Gastroesophageal sphincter (tissue), 4 donors: ENCODE data around the gene UBQLNL. TPM values are rescaled to one million over a fixed set of nuclear protein-coding genes. Genes with fewer than 3 reads are reported as not detected.

ENCODE experiments used
- ATAC-seq: fragments of 150-250 bp; one replicate; pipeline ENCODE4 v1.9.1; 2016; ENCODE audit warnings: mild to moderate bottlenecking, moderate library complexity
- H3K27ac ChIP-seq, 4 donors: fragments of 200-600 bp; sonication (generic) in 3 of 4; 1 replicate in 3 of 4; 2 replicates in 1 of 4; pipeline ENCODE4 v1.5.1; 2016 to 2019
- H3K27me3 ChIP-seq: fragments of 200-600 bp; sonication (generic); one replicate; pipeline ENCODE4 v1.5.1; 2019
- H3K36me3 ChIP-seq, 2 donors: fragments of 200-600 bp; sonication (generic); one replicate each; pipeline ENCODE4 v1.5.1; 2019; ENCODE audit warnings: control low read depth in 1 of 2
- H3K4me1 ChIP-seq, 3 donors: fragments of 200-600 bp; sonication (generic); 1 replicate in 2 of 3; 2 replicates in 1 of 3; pipeline ENCODE4 v1.5.1; 2016 to 2019; ENCODE audit warnings: control low read depth in 2 of 3
- H3K4me3 ChIP-seq, 2 donors: fragments of 200-600 bp; sonication (generic); one replicate each; pipeline ENCODE4 v1.5.1; 2019; ENCODE audit warnings: mild to moderate bottlenecking in 1 of 2, moderate library complexity in 1 of 2
- H3K9me3 ChIP-seq, 3 donors: fragments of 200-600 bp; sonication (generic); one replicate each; pipeline ENCODE4 v1.5.1; 2017 to 2019; ENCODE audit warnings: control low read depth in 2 of 3
- EP300 ChIP-seq: sonication (generic); formaldehyde crosslinking; IDR thresholded peaks from one replicate; pipeline ENCODE4 v1.6.1; 2017; ENCODE audit warnings: antibody characterized with exemption, mild to moderate bottlenecking
- POLR2A ChIP-seq, 2 donors: fragments of 450-650 bp; IDR thresholded peaks; one replicate each; pipeline ENCODE4 v1.6.1; 2017; ENCODE audit warnings: antibody characterized with exemption in 2 of 2, mild to moderate bottlenecking in 2 of 2, moderate library complexity in 1 of 2
- POLR2AphosphoS5 ChIP-seq: sonication (generic); formaldehyde crosslinking; IDR thresholded peaks from one replicate; pipeline ENCODE4 v1.6.1; 2017; ENCODE audit warnings: antibody characterized with exemption
- WGBS, 2 donors: methylation state at CpG; one replicate each; pipeline ENCODE4 v1.1.5; 2018; ENCODE audit warnings: low coverage in 1 of 2; 5-methylcytosine and 5-hydroxymethylcytosine counted together
- total RNA-seq, 4 donors: library from RNA; depleted of rRNA; stranded (reverse); fragments of >200 nt; gene quantifications; one replicate each; pipeline ENCODE4 v1.1.0, GENCODE V29; 2016
- TF ChIP-seq, protein P1 (sequence below), 4 experiments: fragments of 200-600 bp in 2 of 4; fragments of 450-650 bp in 2 of 4; sonication (generic) in 1 of 4; IDR thresholded peaks; one replicate each; pipeline ENCODE4 v1.5.1; 2017 to 2019; ENCODE audit warnings: antibody characterized with exemption in 4 of 4, mild to moderate bottlenecking in 2 of 4, moderate library complexity in 2 of 4

UBQLNL gene
- total RNA-seq, 4 donors from 2014 or later, result 0.27 to 0.62 (median 0.31) TPM; not detected in 1

DNA sequence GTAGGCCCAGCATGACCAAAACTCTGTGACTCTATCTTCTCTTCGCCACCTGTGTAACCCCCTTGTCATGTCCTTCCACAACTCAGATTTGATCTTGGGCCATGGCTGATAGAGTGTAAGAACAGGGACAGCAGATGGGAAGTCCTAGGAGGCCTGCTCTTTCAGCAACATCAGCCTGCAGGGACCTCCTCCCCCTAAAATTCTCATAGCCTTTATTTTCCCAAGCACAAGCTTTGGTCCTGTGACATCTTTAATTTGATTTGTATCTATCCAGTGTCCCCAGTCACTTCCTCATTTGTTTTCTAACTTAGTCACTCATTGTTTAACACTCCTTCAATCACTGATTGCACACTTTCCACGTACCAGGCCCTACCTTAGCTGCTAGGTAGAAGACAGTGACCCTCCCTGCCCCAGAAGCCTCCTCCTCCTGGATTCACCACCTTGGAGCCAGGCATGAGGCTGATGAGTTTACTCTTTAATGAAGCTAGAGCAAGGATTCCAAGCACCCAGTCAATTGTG is 12.0 kb downstream of the UBQLNL start:
- 76 to 92% methylated on average over 1 to 2 of the region's 2 CpGs for WGBS, 2 donors

DNA sequence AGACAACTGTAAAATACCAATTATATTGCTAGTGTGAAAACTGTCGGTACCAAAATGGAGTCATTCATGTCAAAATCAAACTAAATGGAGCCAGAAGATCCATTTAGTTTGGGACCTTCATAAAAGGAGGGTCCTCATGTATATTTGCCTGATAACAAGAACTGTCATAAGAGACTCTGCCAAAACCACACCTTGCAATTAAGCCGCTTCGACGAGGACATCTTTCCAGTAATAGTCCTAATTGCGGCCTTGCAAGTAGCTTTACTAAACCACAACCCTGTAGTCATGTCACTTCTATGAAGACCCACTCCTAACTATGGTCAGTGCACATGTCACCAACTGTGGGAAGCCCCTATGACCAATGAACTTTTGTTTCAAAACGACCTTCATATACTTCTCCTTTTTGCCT is 16.1 kb downstream of the UBQLNL start:
- ATAC-seq, result no peak
- Histone ChIP-seq H3K27ac (no peak overlapping the region), H3K4me3 (no peak overlapping the region), H3K27me3 (no peaks in the 10 kb centered on the region), H3K4me1 (no peaks in the 10 kb centered on the region), H3K9me3 (no peaks in the 10 kb centered on the region), H3K36me3 (no peaks in the 10 kb centered on the region)
- WGBS, 2 donors, result 81 to 88% methylated on average over 5 to 6 of the region's 6 CpGs
- TF ChIP-seq POLR2A (IDR thresholded peaks at IDR 0.05), result no peak
- TF ChIP-seq EP300, result no peak

More for the DNA sequence above, 12.0 kb downstream of the UBQLNL start:
- Histone ChIP-seq H3K4me1 (no peaks in the 10 kb centered on the region), H3K36me3 (no peaks in the 10 kb centered on the region), H3K27ac (no peak overlapping the region), H3K4me3 (no peak overlapping the region), H3K9me3 (no peaks in the 10 kb centered on the region), H3K27me3 (no peaks in the 10 kb centered on the region)
- TF ChIP-seq, protein P1, sequence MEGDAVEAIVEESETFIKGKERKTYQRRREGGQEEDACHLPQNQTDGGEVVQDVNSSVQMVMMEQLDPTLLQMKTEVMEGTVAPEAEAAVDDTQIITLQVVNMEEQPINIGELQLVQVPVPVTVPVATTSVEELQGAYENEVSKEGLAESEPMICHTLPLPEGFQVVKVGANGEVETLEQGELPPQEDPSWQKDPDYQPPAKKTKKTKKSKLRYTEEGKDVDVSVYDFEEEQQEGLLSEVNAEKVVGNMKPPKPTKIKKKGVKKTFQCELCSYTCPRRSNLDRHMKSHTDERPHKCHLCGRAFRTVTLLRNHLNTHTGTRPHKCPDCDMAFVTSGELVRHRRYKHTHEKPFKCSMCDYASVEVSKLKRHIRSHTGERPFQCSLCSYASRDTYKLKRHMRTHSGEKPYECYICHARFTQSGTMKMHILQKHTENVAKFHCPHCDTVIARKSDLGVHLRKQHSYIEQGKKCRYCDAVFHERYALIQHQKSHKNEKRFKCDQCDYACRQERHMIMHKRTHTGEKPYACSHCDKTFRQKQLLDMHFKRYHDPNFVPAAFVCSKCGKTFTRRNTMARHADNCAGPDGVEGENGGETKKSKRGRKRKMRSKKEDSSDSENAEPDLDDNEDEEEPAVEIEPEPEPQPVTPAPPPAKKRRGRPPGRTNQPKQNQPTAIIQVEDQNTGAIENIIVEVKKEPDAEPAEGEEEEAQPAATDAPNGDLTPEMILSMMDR (IDR thresholded peaks at IDR 0.05), result no peak
- TF ChIP-seq POLR2AphosphoS5 (no peak), EP300 (no peak), POLR2A (IDR thresholded peaks at IDR 0.05) (no peak)
- ATAC-seq, result no peak

DNA sequence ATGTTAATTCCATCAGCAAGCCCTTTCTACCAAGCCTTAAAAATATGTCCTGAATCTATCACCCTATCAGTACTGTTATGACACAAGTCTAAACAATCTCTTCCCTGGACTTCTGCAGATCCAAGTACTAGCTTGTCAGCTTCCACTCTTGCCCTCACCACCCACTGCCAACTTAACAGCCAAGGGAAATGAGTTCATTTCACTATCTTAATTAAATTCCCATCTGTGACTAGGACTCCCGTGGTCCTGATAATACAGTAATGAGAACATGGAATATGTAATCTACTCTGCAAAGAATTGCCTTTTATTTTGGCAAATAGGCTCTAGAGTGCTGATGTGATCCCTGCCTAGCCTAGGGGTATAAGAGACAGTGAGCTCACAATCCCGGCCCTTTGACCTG is 16.8 kb downstream of the UBQLNL start:
- Histone ChIP-seq H3K9me3 (no peaks in the 10 kb centered on the region), H3K4me3 (no peak overlapping the region), H3K36me3 (no peaks in the 10 kb centered on the region), H3K27ac (no peak overlapping the region), H3K27me3 (no peaks in the 10 kb centered on the region), H3K4me1 (no peaks in the 10 kb centered on the region)
- TF ChIP-seq, protein P1 (IDR thresholded peaks at IDR 0.05), result no peak
- TF ChIP-seq POLR2AphosphoS5, result no peak
- no peak for TF ChIP-seq EP300
- no peak for TF ChIP-seq POLR2A (IDR thresholded peaks at IDR 0.05)
- WGBS, 2 donors, result 42 to 75% methylated on average over 2 of the region's 2 CpGs
- ATAC-seq, result no peak

DNA sequence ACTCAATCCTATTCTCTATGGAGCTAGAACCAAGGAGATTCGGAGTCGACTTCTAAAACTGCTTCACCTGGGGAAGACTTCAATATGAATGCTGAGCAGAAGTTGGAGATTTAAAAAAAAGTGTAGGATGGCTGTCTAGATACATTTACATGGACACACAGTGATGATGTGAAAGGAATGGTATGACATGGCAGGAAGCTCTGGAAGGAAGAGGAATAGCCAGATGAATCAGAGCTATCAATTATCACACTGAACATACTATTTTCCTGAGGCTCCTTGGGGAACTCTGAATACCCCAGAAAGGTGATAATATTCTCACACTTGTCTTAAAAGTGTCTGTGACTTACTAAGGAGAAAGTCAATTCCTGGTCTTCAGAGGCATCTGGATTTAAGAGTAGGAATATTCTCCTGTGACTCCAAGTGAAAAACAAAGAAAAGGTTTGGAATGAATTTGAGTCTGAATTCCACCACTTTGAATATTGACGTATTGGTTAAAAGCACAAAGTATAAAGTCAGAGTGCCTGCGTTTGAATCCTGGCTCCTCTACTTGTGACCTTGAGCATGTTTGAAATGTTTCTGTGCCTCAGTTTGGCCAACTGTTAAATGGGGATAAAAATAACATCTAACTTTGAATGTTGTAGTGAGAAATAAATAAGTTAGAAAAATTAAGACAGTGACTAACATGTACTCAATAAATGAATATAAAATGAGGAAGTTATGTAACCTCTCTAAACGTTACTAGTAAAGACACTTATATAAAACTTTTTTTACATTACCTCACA is 26.7 kb downstream of the UBQLNL start:
- no peak overlapping the region for H3K27ac ChIP-seq
- WGBS, 2 donors, result 20 to 25% methylated on average over 3 of the region's 5 CpGs
- no peak overlapping the region for H3K4me3 ChIP-seq
- no peaks in the 10 kb centered on the region for H3K4me1 ChIP-seq
- H3K9me3 ChIP-seq, result no peaks in the 10 kb centered on the region
- TF ChIP-seq EP300, result no peak
- TF ChIP-seq, protein P1 (IDR thresholded peaks at IDR 0.05), result no peak
- TF ChIP-seq POLR2A (IDR thresholded peaks at IDR 0.05), result no peak
- H3K27me3 ChIP-seq, result no peaks in the 10 kb centered on the region
- no peaks in the 10 kb centered on the region for H3K36me3 ChIP-seq
- no peak for ATAC-seq

DNA sequence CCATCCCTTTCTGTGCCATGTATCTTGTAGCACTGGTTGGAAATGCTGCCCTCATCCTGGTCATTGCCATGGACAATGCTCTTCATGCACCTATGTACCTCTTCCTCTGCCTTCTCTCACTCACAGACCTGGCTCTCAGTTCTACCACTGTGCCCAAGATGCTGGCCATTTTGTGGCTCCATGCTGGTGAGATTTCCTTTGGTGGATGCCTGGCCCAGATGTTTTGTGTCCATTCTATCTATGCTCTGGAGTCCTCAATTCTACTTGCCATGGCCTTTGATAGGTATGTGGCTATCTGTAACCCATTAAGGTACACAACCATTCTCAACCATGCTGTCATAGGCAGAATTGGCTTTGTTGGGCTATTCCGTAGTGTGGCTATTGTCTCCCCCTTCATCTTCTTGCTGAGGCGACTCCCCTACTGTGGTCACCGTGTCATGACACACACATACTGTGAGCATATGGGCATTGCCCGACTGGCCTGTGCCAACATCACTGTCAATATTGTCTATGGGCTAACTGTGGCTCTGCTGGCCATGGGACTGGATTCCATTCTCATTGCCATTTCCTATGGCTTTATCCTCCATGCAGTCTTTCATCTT is 27.6 kb downstream of the UBQLNL start:
- Histone ChIP-seq H3K9me3 (no peaks in the 10 kb centered on the region), H3K4me3 (no peak overlapping the region), H3K4me1 (no peaks in the 10 kb centered on the region), H3K27me3 (no peaks in the 10 kb centered on the region), H3K27ac (no peak overlapping the region), H3K36me3 (no peaks in the 10 kb centered on the region)
- TF ChIP-seq POLR2AphosphoS5, result no peak
- no peak for TF ChIP-seq POLR2A (IDR thresholded peaks at IDR 0.05)
- no peak for TF ChIP-seq EP300
- TF ChIP-seq, protein P1 (IDR thresholded peaks at IDR 0.05), result no peak
- no peak for ATAC-seq
- 100% methylated on average over 2 of the region's 4 CpGs; no CpG with 5 or more reads in 1 of the 2 donors for WGBS, 2 donors
